ELR (cell line): ENCODE results near the gene KCNMB3.
"Not testable (repeated sequence)": the region's sequence is repeated elsewhere in the genome, so short reads cannot be mapped to it uniquely, and the experiment has no call there.

Experiments used
- DNase-seq: peaks from one replicate; pipeline ENCODE4 v3.0.0-alpha.2; 2015; ENCODE audit warnings: low read depth

The KCNMB3 gene, protein sequence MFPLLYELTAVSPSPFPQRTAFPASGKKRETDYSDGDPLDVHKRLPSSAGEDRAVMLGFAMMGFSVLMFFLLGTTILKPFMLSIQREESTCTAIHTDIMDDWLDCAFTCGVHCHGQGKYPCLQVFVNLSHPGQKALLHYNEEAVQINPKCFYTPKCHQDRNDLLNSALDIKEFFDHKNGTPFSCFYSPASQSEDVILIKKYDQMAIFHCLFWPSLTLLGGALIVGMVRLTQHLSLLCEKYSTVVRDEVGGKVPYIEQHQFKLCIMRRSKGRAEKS

DNA sequence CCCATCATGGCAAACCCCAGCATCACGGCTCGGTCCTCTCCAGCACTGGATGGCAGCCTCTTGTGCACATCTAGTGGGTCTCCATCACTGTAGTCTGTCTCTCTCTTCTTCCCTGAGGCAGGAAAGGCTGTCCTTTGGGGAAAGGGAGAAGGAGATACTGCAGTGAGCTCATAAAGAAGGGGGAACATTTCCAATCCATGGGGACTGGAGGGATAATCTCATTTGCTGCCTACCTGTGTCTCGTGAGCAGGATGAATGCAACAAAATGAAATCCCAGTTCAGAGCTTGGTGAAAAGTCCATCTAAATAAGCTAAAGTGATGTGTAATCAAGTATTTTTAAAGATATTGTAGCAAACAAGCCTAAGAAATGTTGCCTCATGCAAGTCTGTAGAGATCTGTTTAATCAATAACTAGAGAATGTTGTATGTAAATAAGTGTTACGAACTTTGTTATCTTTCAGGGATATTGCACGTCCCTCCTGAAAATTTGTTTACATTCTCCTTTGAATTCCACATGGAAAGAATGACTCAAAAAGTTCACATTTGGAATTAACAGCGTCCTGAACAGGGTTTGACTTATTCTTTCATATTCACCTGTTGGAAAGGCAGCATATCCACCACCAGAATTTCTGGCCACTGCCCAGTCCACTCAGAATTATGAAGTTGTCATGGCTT is at the start of gene KCNMB3:
Gene KCNMB3, minus strand, starts transcription at position 312 of the 674 bp plus-strand sequence. Its CDS starts 124 bp downstream, at position 188.
- DNase-seq: no peak

DNA sequence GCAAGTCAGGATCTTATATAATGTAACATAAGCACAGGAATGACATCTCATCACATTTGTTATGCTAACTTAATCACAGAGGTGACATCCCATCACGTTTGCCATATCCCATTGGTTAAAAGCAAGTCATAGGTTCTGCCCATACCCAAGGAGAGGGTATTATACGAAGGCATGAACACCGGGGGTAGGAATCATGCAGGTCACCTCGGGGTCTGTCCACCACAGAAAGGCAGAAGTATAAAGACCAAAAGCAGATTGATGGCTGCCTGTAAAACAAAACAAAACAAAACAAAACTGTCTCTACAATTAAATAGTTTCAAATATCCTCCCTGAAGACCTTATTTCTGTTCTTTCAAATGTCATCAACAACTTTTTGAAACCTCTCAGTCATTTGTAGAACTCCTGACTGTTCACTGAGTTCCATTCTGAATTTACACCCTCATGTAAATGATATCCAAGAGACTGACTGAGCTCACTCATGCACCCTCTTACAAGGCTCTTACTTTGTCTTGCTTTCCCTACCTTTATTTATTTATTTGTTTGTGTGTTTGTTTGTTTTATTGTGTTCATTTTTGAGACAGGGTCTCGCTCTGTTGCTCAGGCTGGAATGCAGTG is 49.2 kb upstream of the KCNMB3 start:
- DNase-seq: no peak

DNA sequence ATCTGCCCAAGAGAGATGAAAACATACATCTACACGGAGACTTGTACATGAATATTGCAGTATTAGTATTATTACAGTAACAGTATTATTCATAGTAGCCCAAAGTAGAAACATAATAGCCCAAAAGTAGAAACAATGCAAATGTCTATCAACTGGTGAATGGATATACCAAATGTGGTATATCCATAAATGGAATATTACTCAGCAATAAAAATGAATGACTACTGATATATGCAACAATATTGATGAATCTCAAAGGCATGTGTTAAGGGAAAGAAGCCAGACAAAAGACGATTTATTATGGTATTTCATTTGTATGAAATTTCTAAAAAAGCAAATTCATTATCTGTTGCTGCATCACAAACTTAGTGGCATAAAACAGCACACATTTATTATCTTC is 48.4 kb upstream of the KCNMB3 start:
- DNase-seq: no peak

DNA sequence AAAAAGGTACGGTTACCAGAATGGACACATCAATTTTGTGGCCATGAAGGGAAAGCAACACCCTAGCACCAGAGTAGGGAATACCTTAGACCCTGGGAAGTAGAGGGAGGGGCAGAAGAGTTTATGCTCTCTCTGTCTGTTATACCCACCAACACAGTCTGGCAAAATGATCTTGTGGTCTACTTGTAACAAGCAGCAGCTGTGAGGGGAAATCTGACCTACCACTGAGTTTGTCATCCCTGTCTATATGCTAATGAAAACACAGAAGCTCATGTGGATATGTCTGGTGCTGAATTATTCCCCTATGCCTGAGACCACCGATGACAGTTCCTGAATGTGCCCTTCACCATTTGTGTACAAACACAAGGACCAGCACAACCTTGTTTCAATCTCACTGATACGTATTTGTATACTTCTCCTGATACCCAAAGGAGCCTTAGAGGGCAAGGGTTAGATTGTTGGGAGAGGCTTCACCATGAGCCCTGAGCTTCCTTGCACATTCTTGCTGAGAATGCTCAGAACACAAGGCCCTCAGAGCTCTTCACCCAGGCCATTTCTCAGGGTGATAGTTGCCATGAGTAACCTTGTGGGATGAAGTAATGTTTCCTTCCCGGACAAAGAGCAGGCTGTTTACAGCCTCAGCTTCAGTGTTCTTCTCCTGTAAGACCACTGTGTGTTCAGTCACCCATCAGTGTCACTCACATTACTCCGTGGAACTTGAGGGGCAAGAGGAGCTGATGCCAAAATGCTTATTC is 47.2 kb upstream of the KCNMB3 start:
- DNase-seq: no peak

DNA sequence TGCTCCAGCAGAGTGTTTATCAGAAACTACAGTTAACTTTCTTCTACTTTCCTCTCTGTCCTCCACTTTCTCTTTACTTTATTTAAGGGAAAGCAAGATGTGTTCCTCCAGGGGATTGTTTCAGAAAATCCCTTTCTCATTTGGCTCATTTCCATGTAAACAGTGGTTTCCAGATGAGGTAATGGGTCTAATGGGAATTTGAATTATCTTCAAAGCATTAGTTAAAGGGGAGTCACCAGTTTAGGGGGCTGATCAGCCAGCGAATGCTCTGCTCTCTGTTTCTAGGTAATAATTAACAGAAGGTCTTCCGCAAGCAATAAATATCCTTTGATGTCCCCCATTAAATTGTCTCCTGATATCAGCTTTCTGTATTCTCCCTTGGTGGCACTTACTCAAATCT is 41.5 kb upstream of the KCNMB3 start:
- DNase-seq: no peak

DNA sequence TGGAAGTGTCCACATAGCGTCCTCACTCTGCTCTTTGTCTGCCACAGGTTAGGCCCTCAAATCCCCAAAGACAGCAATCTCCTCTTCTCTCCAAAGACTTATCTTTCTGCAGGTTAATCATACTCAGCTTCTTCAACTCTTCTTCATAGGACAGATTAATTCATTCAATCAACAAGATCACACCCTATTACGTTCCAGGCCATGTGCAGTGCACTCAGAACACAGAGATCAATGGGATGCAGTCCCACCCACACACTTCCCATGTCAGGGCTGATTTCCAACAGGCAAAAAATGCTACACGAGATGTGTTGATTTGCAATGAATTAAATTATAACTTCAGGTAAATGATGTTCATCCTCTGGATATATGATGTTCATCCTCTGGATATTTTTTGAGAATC is 38.4 kb upstream of the KCNMB3 start:
- DNase-seq: no peak

DNA sequence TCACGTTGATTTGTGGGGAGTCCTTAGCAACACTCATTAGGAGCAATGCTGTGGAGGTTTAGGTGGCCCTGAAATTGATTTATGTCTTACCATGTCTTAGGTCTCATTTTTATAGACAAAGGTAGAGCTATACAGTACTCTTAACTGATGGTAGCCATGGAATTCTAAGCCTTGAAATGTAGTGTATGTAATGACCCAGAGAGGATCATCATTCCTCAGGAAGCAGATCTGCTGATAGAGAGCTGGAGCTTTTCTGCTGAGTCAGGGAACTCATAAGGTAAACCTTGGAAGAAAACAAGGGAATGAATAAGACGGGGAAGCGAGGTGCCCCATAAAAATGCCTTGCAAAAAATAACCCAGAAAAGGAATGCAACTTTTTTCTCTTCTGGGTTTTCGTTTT is 37.9 kb upstream of the KCNMB3 start:
- no peak for DNase-seq

DNA sequence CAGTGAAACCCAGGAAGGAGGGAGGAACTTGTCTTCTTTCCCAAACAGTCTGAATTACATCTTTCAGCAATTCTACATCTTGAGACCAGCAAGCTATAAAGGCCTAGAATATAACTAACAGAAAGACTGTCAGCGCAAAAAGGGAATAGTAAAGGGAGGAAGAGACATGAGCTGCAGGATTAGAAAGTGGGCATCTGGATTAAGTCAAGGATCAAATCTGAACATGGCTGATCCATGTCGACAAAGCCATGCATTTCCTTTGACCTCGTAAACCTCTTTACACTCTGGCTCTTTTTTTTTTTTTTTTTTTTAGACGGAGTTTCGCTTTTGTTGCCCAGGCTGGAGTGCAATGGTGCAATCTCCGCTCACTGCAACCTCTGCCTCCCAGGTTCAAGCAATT is 35.4 kb upstream of the KCNMB3 start:
- DNase-seq: no peak

DNA sequence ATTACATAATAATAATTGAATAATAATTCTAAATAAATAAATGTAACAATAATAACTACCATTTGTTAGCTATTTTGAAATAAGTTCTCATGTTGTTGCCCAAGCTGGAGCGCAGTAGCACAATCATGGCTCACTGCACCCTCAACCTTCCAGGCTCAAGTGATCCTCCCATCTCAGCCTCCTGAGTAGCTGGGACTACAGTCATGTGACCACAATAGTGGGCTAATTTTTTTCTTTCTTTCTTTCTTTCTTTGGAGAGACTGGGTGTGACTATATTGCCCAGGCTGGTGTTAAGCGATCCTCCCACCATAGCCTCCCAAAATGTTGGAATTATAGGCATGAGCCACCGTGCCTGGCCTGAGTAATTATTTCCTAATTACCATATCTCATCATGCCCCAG is 30.9 kb upstream of the KCNMB3 start:
- DNase-seq: no peak

DNA sequence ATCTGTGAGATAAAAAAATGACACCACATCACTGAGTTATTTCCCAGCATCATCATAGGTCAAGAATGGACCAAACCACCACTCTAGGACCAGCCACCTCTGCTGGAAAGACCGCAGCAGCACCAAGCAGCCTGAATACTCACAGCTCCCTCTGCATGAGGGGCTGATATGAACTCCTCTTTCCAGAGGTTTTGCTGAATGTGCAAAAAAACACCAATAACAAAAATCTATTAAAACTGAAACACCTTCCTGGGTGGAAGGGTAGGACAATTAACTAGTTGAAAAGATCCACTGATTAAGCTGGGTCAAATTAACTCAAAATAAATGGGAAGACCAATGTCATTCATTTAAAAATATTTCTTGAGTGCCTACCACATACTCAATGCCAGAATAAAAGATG is 28.9 kb upstream of the KCNMB3 start:
- DNase-seq: peak; percentile 17

DNA sequence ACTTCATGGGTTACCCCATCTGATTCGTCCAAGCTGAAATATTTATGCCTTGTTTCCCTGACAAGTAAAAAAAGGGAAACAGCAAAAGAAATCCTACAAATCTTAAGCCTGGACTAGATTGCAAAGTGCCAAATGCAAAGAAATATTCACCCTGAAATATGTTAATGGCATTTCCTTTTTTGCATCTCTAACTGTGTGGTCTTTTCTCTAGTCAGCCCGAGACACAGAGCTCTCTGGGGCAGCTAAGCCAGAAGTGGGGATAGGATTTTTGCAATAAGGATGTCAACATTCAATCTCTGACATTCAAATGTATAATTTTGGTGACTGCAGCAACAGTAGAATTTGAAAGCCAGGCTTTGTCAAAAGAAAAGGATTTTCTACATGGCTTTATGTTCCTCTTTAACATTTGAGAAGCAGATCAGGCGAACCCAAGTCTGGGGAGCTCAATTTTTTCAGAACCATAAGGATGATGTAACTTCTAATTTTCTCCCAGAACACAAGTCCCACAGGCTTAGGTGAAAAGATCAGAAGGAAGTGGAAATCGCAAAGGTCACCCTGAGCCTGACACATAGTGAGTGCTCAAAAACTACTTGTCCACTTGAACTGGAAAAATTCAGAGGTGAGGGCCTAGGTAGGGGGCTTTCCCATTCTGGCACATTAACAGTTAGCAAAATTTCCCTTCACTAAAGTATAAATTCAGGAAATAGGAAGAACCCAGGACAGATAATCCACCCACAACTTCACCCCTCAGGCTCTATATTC is 28.2 kb upstream of the KCNMB3 start:
- no peak for DNase-seq

DNA sequence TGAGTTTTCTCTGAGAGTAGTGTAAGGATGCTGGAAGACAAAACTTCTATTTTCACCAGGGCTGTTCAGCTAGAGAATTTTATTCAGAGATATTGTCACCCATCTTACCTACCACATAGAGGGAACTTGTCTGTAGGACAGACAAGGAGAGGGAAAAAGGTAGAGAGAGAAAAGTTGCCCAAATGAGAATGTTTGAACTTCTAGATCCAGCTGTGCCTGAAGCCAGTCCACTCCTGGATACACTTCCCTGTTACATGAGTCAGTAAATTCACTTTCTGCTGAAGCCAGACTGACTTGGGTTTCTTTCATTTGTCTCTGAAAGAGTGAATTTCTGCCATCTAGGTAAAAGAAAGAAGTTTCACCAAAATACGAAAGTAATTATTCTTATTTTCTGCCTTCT is 27.2 kb upstream of the KCNMB3 start:
- DNase-seq: no peak

DNA sequence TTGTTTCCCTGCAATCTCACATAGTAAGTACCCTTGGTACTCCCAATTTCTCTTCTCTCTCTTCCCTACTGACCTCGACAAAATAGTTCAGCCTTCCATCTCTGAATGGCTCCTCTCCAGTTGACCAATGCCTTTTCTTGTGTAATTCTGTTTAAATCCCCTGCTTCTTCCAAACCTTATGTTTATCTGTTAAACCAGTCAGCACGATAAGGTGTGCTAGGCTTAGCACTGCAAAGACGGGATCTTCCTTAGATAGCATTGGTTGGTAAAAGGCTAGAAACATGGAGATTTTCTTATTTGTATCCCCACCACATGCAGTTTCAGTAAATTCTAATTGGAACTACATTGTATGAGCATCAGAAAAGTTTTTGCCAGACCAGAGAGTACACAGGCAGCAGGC is 25.8 kb upstream of the KCNMB3 start:
- DNase-seq: no peak

DNA sequence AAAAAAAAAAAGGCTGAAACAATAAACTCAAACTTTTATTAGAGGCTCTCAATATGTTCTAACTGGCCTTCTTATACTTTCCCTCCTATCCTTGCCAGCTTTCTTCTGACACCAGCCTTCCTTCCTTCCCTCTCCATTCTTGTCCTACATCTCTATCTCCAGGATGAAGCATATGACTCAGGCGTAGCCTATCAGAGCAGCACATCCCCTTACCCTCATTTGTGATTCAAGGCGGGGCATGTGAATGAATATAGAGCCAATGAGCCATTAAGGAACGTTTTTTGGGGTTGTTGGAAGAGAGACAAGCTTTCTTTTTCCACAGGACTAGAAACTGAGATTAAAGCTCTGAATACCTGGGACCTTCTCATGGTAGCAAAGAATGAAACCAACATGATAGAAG is 25.1 kb upstream of the KCNMB3 start:
- no peak for DNase-seq

DNA sequence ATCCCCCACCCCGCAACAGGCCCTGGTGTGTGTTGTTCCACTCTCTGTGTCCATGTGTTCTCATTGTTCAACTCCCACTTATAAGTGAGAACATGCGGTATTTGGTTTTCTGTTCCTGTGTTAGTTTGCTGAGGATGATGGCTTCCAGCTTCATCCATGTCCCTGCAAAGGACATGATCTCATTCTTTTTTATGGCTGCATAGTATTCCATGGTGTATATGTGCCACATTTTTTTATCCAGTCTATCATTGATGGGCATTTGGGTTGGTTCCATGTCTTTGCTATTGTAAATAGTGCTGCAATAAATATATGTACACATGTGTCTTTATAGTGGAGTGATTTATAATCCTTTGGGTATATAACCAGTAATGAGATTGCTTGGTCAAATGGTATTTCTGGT is 23.5 kb upstream of the KCNMB3 start:
- DNase-seq: not testable (repeated sequence)

DNA sequence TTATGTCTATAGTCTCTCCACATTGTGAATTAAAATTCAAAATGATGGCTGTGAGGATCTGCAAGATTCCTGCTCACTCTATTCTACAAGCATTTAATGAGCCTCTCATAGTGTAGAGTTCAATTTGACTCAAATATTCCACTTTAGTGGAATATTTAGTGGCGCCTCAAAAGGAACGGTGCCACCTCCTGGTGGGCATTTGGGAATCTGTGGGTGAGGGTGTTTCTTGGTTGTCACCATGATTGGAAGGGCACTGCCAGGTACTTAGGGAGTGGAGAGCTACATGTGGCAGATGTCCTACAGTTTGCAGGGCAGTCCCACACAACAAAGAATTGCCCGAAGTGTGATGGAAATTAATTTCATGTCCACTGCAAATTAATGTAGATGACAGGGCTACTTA is 21.5 kb upstream of the KCNMB3 start:
- peak; percentile 33 for DNase-seq

DNA sequence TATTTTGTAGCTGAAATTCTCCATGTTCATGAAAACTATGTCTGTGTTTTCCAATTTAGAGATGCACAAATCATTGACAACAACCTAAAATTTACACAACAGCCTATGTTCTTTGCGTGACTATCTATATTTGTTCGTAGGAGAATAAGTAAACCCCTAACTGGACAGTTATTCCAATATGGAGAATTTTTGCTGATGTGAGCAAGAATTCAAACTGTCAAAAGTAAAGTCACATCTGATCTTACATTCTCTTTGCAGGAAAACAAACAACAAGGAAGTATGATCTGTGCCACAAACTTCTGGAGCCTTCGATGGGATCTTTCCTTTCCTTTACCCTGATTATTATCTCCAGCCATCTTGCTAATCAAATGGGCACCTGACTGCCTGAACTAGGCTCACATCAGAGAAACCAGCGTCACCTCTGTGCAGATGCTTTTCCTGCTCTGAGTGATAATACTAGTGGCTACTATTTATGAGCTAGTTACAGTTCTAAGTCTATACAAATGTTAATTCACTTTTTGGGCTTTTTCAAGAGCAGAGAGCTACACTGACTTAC is 18.3 kb upstream of the KCNMB3 start:
- DNase-seq: no peak

DNA sequence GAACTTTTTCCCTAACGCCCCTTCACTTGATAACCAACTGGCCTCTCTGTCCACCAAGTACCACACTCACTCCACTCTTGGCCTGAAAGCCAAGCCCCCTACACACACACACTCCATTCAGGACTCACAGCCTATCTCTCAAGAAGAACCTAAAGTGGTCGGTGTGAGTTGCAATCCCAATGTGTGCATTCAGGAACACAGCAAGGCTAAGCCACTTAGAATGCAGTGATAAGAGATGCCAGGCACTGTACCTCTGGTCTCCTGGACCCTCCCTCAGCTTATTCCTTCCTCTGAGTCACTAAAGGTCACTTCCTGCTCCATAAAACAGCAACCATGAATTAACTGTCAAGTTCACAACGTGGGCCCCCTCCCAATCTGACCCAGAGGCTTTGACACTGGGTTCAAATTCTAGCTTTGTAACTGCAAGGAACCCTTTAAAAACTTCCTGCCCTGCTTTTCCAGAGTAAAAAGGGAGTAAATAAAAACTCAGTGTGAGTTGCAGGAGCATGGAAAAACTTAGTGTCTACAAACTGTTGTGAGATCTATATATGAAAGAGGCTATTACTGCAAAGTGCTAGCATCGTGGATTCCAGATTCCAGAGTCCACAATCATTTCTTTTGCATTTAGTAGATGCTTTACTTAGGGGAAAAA is 17.6 kb upstream of the KCNMB3 start:
- DNase-seq: no peak

DNA sequence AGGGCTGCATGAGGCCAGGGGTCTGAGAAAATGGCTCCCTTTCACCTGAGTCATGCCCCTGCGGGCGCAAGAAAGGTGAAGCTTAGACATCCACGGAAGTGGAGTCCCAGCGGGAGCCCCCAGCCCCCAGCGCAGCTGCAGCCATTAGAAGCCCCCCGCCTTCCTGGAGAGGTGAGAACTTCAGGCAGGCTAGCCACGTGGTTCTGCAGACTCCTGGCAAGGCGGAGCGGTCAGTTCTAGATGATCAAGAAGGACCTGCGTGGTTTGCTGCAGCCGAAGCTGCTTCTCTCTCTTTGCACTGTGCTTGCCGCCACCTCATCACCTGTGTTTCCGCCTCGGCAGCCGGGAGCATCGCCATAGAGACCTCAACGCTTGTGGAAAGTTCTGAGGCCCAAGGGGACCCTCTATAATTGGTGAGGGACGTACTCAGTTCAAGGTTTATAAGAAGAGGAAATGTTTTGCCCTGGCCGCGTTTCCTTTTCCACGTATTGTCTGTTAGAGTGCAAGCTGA is 15.8 kb upstream of the KCNMB3 start:
- no peak for DNase-seq

DNA sequence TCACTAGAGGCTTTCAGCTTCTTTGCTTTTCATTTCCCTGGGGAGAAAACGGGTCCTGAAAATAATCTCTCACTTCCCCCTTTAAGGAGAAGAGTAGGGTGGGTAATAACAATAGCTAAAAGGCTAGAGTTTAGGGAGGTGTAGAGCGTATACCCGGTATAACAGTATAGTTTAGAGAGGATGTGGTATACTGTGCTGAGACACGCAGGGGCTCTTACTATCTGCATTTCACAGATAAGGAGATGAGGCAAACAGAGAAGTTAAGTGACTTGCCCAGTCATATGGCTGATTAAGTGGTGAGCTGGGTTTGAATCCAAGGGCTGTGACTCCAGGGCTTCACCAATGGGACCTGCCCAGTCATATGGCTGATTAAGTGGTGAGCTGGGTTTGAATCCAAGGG is 15.0 kb upstream of the KCNMB3 start:
- DNase-seq: no peak

DNA sequence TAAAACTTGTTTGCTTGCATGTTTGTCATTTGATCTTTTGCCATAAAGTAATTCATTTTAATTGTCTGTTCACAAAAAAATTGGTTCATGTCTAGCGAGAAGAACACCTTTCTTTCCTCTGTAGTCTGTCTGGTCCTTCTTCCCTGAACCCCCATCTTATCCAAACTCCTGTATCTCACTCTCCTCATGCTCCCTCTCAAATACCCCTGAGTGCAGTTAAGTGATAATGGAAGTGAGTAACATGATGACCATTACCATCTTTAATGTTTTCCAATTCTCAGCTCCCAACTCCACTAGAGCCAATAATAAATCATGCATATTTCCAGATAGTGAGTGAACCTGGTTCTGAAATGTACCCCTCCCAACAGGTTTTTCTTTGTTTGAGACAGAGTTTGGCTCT is 14.2 kb upstream of the KCNMB3 start:
- DNase-seq: no peak
